Natural killer cell (primary cell): ENCODE results near the gene SNX11. TPM values are rescaled to one million over a fixed set of nuclear protein-coding genes. Genes with fewer than 3 reads are reported as not detected.

Source experiments
- ATAC-seq, 3 donors: fragments of 150-1000 bp in 2 of 3; fragments of 200-7000 bp in 1 of 3; cut with Tn5 transposase; 1 replicate in 1 of 3; 2 replicates in 2 of 3; pipeline ENCODE4 v1.10.0; 2021; ENCODE audit warnings: mild to moderate bottlenecking in 2 of 3, moderate library complexity in 2 of 3
- DNase-seq, 2 donors: peaks; one replicate each; pipeline versions ENCODE4 v3.0.0 to v3.0.0-alpha.2; 2013 to 2021; ENCODE audit warnings: mixed read lengths in 1 of 2
- H3K27ac ChIP-seq: one replicate; pipeline ENCODE4 v1.5.1; 2013; ENCODE audit warnings: mild to moderate bottlenecking, low read length
- H3K27me3 ChIP-seq: one replicate; pipeline ENCODE4 v1.6.1; 2013; ENCODE audit warnings: low read length; ENCODE audit not compliant: control insufficient read depth, insufficient read depth
- H3K36me3 ChIP-seq: one replicate; pipeline ENCODE4 v1.6.1; 2013; ENCODE audit warnings: low read length; ENCODE audit not compliant: control insufficient read depth, insufficient read depth
- H3K4me1 ChIP-seq: one replicate; pipeline ENCODE4 v1.6.1; 2013; ENCODE audit warnings: low read length; ENCODE audit not compliant: control insufficient read depth, insufficient read depth
- H3K4me3 ChIP-seq: one replicate; pipeline ENCODE4 v1.5.1; 2013; ENCODE audit warnings: low read length
- H3K9me3 ChIP-seq: one replicate; pipeline ENCODE4 v1.6.1; 2013; ENCODE audit warnings: low read length; ENCODE audit not compliant: control insufficient read depth, insufficient read depth
- H3K27ac Mint-ChIP-seq, 2 donors: one replicate each; pipeline ENCODE4 v1.8.0; 2022; ENCODE audit warnings: mild to moderate bottlenecking in 2 of 2, mixed read lengths in 2 of 2, moderate library complexity in 1 of 2
- H3K27me3 Mint-ChIP-seq, 2 donors: one replicate each; pipeline ENCODE4 v1.8.0; 2022; ENCODE audit warnings: low read depth in 2 of 2, mixed read lengths in 2 of 2
- H3K36me3 Mint-ChIP-seq: one replicate; pipeline ENCODE4 v1.8.0; 2022; ENCODE audit warnings: mixed read lengths
- H3K4me1 Mint-ChIP-seq, 2 donors: one replicate each; pipeline ENCODE4 v1.8.0; 2022; ENCODE audit warnings: mixed read lengths in 2 of 2
- H3K4me3 Mint-ChIP-seq: one replicate; pipeline ENCODE4 v1.8.0; 2022; ENCODE audit warnings: mild to moderate bottlenecking, moderate library complexity, mixed read lengths
- H3K9me3 Mint-ChIP-seq, 2 donors: one replicate each; pipeline ENCODE4 v1.8.0; 2022; ENCODE audit warnings: mixed read lengths in 2 of 2
- WGBS: methylation state at CpG from one replicate; pipeline ENCODE4 v1.1.7; 2013; ENCODE audit warnings: missing lambda C conversion rate; ENCODE audit not compliant: insufficient coverage; 5-methylcytosine and 5-hydroxymethylcytosine counted together
- intact Hi-C: fragments of 100-400 bp; cut with micrococcal nuclease; formaldehyde crosslinking; loops from one replicate; pipeline ENCODE4 v1.14.2; 2022
- total RNA-seq, 4 donors: library from RNA; stranded (reverse); fragments of 120-200 nt in 1 of 4; gene quantifications; one replicate each; pipeline versions ENCODE4 v1.2.3 to v1.2.4, GENCODE V29; 2013 to 2022
- TF ChIP-seq, protein P1 (sequence below): fragments of 200-600 bp; IDR thresholded peaks from one replicate; pipeline ENCODE4 v1.8.0; 2022; ENCODE audit warnings: antibody characterized with exemption

SNX11 gene
- total RNA-seq, 3 donors from 2014 or later (not counting 1 experiment from before 2014, with no cell fraction given), result 22.4 to 43.2 (median 33.2) TPM

DNA sequence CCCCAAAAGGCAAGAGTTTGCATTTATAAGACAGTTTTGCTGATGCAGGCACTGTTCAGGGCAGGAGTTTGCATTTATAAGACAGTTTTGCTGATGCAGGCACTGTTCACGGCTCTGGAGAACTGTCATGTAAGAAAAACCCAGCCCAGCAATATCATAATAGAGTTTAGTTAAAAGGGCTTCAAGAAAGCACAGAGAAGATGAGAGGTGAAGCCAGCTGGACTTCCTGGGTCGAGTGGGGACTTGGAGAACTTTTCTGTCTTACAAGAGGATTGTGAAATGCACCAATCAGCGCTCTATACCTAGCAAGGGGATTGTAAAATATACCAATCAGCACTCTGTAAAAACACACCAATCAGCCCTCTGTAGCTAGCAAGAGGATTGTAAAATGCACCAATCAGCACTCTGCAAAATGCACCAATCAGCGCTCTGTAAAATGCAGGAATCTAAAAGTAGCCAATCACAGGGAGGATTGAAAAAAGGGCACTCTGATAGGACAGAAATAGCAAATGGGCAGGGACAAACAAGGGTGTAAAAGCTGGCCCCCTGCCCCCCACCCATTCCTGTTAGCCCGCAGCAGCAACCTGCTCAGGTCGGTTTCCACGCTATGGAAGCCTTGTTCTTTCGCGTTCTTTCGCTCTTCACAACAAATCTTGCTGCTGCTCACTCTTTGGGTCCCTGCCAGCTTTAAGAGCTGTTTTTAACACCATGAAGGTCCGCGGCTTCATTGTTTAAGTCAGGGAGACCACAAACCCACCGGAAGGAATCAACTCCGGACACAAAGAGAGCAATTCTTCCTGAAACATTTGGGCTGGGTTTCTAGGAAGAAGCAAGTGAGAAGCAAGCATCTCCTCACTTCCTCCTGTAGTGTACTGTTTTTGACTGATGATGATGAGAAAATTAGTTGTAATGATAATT lies 4.5 kb upstream of the SNX11 start:
- Histone ChIP-seq H3K36me3 (no peaks in the 10 kb centered on the region), H3K4me1 (peaks cover 49% of the 10 kb centered on the region), H3K27me3 (no peaks in the 10 kb centered on the region), H3K27ac (peak overlapping the region; percentile 61), H3K9me3 (peaks cover 7% of the 10 kb centered on the region), H3K4me3 (no peak overlapping the region)
- no peak for ATAC-seq
- intact Hi-C loops, result loop anchor here (10.0 kb wide), 1 partner anchor 158 kb away; the partner anchor contains the start of gene PNPO
- WGBS, result 29% methylated on average over 14 of the region's 14 CpGs
- Mint-ChIP-seq H3K36me3 (no peaks in the 10 kb centered on the region), H3K4me1 (peaks cover 44 to 68% of the 10 kb centered on the region in 2 donors), H3K27ac (peak overlapping the region; percentile 78 to 92), H3K4me3 (peak overlapping the region; percentile 83), H3K9me3 (no peaks in the 10 kb centered on the region), H3K27me3 (no peaks in the 10 kb centered on the region)
- TF ChIP-seq, protein P1, sequence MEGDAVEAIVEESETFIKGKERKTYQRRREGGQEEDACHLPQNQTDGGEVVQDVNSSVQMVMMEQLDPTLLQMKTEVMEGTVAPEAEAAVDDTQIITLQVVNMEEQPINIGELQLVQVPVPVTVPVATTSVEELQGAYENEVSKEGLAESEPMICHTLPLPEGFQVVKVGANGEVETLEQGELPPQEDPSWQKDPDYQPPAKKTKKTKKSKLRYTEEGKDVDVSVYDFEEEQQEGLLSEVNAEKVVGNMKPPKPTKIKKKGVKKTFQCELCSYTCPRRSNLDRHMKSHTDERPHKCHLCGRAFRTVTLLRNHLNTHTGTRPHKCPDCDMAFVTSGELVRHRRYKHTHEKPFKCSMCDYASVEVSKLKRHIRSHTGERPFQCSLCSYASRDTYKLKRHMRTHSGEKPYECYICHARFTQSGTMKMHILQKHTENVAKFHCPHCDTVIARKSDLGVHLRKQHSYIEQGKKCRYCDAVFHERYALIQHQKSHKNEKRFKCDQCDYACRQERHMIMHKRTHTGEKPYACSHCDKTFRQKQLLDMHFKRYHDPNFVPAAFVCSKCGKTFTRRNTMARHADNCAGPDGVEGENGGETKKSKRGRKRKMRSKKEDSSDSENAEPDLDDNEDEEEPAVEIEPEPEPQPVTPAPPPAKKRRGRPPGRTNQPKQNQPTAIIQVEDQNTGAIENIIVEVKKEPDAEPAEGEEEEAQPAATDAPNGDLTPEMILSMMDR, result no peak
- DNase-seq, result peak; percentile 23 to 55

DNA sequence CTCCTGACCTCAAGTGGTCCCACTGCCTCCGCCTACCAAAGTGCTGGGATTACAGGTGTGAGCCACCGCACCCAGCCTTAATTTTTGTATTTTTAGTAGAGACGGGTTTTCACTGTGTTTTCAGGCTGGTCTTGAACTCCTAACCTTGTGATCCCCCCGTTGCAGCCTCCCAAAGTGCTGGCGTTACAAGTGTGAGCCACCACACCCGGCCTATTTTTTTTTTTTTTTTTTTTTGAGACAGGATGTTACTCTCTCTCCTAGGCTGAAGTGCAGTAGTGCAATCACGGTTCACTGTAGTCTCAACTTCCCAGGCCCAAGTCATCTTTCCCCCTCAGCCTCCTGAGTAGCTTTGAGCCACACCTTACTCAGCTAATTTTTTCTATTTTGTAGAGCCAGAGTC lies 3.1 kb upstream of the SNX11 start:
- Histone ChIP-seq H3K36me3 (no peaks in the 10 kb centered on the region), H3K27ac (no peak overlapping the region), H3K4me3 (no peak overlapping the region), H3K9me3 (peaks cover 7% of the 10 kb centered on the region), H3K4me1 (peaks cover 57% of the 10 kb centered on the region), H3K27me3 (no peaks in the 10 kb centered on the region)
- ATAC-seq (no peak), DNase-seq (no peak)
- H3K36me3 Mint-ChIP-seq, result no peaks in the 10 kb centered on the region
- H3K27ac Mint-ChIP-seq, result peak overlapping the region; percentile 73 to 74
- intact Hi-C loops, result loop anchor here (10.0 kb wide), 1 partner anchor 160 kb away; the partner anchor contains the start of gene PNPO
- TF ChIP-seq, protein P1, result no peak
- 72% methylated on average over 7 of the region's 7 CpGs for WGBS
- H3K27me3 Mint-ChIP-seq, result no peaks in the 10 kb centered on the region
- H3K4me3 Mint-ChIP-seq, result peak overlapping the region; percentile 75
- H3K4me1 Mint-ChIP-seq, result peaks cover 53 to 69% of the 10 kb centered on the region in 2 donors
- no peaks in the 10 kb centered on the region for H3K9me3 Mint-ChIP-seq

DNA sequence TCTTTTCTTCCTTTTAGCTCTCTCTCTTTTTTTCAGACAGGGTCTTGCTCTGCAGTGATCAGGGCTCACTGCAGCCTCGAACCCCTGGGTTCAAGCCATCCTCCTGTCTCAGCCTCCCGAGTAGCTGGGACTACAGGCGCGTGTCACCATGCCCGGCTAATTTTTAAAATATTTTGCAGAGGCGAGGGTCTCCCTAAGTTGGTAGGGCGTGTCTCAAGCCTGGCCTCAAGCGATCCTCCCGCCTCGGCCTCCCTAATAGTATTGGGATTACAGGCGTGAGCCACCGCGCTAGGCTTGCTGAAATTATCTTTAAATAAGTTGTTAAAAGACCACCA lies 797 bp upstream of the SNX11 start:
- Histone ChIP-seq H3K4me3 (peak overlapping the region; percentile 78), H3K36me3 (no peaks in the 10 kb centered on the region), H3K9me3 (peaks cover 7% of the 10 kb centered on the region), H3K27ac (peak overlapping the region; percentile 84), H3K27me3 (no peaks in the 10 kb centered on the region), H3K4me1 (peaks cover 57% of the 10 kb centered on the region)
- intact Hi-C loops, result loop anchor here (10.0 kb wide), 1 partner anchor 162 kb away; the partner anchor contains the start of gene PNPO
- 58% methylated on average over 13 of the region's 13 CpGs for WGBS
- ATAC-seq (no peak), DNase-seq (no peak)
- H3K27ac Mint-ChIP-seq, result peak overlapping the region; percentile 87 to 98
- TF ChIP-seq, protein P1, result no peak
- peak overlapping the region; percentile 95 for H3K4me3 Mint-ChIP-seq
- H3K27me3 Mint-ChIP-seq, result no peaks in the 10 kb centered on the region
- no peaks in the 10 kb centered on the region for H3K36me3 Mint-ChIP-seq
- H3K4me1 Mint-ChIP-seq, result peaks cover 63 to 70% of the 10 kb centered on the region in 2 donors
- H3K9me3 Mint-ChIP-seq, result no peaks in the 10 kb centered on the region
